NCI-H524 treated with DMSO at 0.1 percent for 48 hours (cell line): Measurements from ENCODE around the gene LARP7.
"Not testable (repeated sequence)": the region's sequence is repeated elsewhere in the genome, so short reads cannot be mapped to it uniquely, and the experiment has no call there.

Experiments used
- DNase-seq: peaks from one replicate; lab custom pipeline; 2025; lab: John Stamatoyannopoulos, UW

Gene LARP7

DNA sequence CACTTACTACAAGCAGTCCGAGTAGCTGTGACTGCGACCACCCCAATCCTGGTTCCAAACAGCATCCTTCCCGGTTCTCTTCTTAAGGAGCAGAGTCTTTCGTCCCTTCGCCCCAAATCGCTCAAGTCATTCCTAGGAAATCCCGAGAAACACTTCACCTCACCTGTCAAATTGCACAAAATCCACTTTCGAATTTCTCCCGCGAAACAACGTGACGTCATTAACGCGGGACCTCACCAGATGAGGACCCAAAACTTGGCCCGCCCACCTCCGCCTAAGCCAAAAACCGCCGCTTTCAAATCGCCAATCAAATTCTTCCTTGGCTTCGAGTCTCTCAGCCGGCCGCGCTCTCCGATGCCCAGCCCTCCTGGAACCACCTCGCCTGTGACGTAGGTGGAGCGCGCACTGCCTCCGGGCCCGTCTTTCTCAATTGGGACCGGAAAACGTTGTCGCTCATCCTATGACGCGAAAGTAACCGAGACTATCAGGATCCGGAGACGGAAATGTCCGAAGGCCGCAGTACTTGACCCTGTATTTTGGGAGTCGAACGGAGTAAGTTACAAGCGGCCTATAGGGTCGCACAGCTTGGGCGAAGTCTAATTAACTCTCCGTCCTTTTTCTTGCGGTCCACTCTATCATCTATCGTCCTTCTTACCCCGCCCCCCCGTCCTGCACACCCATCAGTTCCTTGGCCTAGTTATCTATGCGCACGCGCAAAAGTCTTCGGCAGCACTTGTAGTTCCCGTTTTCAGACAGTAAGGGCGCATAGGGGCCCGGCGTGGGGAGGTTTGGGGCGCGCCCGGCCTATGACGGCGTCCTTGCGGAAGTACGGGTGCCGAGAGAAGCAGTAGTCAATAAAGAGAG, at the start of gene LARP7, which contains the start of gene ZGRF1:
Gene LARP7 (plus strand): TSS at position 456 of the 864 bp plus-strand sequence. CDS start 7,527 bp downstream, outside the sequence.
Gene ZGRF1 (minus strand): TSS at position 222 of the 864 bp plus-strand sequence. CDS start 3,733 bp downstream, outside the sequence.
- DNase-seq, result peak; percentile 70

DNA sequence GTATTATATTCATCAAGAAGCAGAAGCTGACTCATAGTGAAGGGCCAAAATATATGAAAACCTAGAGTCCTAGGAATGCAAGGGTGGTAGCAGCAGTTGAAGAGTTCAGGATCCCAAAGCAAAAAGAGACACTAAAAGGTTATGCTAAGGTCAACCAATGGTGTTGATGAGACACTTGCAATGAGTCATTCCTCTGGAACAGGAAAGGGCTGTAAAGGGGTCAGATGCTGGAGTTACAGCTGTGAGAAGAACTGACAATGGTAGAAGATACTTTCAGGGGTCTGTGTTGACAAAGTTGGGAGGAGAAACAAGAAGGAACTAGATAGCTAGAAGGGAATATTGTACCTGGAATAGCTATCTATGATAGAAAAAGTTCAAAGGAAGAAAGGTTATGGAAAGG, 47.7 kb upstream of the LARP7 start:
- no peak for DNase-seq

DNA sequence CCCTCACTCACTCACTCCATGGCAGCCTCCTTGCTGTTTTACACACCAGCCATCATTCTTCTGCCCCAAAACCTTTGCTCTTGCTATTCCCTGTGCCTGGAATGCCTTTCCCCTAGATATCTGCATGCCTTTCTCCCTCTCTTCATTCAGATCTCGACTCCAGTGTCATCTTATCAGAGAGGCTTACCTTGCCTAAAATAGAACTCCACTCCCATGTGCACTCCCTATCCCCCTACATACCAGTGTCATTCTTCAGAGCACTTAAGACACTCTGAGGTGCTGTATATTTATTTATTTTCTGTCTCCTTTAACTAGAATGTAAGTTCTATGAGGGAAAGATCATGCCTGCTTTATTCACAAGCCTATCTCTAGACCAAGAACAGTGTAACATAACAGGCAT, 45.4 kb upstream of the LARP7 start:
- DNase-seq, result no peak

DNA sequence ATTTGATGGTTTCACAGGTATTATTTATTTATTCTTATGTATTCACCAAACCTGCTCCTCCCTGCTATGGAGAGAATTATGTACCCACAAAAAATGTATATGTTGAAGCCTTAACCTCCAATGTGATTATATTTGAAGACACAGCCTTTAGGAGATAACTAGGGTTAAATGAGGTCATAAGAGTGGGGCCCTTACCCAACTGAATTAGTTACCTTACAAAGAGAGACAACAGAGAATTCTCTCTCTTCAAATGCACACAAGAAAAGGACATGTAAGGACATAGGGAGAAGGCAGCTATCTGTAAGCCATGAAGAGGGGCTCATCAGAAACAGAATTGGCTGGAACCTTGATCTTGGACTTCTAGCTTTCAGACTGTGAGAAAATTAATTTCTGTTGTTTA, 44.2 kb upstream of the LARP7 start:
- no peak for DNase-seq

DNA sequence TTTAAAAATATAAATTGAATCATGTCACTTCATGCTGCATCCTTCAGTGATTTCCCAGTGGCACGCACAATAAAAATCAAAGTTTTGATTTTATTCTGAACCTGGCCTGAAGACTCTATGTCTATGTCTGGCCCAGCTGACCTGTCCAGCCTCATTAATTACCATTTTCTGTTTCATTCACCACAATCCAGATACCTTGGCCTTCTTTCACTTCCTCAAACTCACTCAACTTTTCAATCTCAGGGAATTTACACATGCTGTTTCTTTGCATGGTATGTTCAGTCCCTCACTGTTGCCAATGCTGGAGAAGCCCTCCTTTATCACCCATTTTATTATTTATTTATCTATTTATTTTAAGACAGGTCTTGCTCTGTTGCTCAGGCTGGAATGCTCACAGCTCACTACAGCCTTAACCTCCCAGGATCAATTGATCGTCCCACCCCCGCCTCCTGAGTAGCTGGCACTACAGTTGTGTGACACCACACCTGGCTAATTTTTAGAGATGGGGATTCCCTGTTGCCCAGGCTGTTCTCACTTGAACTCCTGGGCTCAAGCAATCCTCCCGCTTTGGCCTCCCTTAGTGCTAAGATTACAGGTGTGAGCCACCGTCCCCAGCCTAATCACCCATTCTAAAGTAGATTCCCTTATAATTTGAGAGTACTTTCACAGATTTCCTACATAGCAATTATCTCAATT, 43.4 kb upstream of the LARP7 start:
- no peak for DNase-seq

- no peak for DNase-seq
Observed at GRCh38 chr4:112594993-112595392, 42.0 kb upstream of the LARP7 start.

GRCh38 chr4:112604589-112604988, 32.4 kb upstream of the LARP7 start:
- DNase-seq, result no peak

GRCh38 chr4:112612814-112613213, 24.1 kb upstream of the LARP7 start:
- DNase-seq, result not testable (repeated sequence)

- DNase-seq, result no peak
Observed at GRCh38 chr4:112616984-112617383, 20.0 kb upstream of the LARP7 start.

- DNase-seq, result no peak
Observed at GRCh38 chr4:112626228-112626627, 10.7 kb upstream of the LARP7 start.

DNA sequence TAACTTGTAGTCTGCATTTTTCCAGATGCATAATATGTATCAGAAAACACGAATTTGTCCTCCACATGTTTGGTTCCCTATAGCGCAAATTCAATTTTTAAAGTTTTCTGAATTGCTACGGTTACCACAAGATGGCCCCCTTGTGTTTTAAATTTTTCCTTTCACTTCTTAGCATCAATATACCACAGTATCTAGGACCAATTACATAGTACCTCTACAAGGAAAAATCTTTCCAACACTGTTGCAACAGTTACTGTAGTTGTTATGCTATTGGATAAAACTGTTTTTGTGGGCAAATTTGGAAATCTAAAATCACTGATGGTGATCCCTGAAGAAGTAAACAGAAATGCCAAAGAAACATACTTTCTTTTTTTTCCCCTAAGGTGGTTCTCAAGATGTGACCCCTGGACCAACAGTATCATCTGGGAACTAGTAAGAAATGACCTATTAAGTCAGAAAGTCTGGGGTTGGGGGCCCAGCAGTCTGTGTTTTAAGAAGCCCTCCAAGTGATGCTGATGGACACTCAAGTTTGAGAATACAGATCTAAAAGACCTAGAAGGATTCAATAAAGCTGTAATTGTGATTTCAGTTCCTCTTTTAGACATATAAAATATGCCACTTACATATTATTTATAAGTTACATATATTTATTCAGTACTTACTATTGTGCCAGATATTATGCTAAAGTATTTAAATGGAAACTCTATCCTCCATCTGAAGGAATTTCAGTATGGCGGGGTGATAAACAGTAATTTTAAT, 3.3 kb upstream of the LARP7 start:
- peak; percentile 2 for DNase-seq

DNA sequence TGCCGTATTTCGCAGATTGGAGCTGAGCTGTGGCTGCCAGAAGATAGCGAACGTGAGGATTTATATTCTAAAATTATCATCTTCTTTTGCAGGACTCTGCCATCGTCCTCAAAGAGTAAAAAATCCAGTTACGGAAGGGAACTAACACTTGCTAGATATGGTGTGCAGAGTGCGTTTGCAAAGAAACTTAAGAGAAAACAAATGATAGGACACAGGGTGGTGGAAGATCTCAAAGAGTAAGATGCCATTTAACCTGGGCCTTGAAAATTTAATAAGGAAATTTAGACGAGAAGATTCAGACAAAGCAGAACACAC, 566 bp downstream of the LARP7 start:
- no peak for DNase-seq

DNA sequence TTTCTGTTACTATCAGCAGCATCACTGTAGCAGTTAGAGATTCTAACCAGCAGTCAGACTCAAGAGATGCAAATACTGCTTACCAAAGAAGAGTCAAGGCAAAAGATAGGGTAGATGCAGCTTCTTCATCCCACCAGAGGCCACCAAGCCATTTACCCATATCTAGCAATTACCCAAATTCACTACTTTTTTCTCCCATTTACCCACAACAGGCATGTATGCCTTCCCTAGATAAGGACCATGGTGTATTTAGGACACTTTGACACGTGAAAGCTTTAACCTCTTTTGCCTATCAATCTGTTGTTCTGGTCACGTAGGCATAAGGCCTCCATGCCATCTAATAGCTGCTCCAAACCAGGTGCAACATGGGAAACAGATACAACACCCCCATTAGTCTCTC, 5.6 kb downstream of the LARP7 start:
- no peak for DNase-seq

GRCh38 chr4:112644595-112645535, 7.9 kb downstream of the LARP7 start:
- DNase-seq, result not testable (repeated sequence)

- DNase-seq, result no peak
Observed at GRCh38 chr4:112645541-112646329, 8.8 kb downstream of the LARP7 start.

DNA sequence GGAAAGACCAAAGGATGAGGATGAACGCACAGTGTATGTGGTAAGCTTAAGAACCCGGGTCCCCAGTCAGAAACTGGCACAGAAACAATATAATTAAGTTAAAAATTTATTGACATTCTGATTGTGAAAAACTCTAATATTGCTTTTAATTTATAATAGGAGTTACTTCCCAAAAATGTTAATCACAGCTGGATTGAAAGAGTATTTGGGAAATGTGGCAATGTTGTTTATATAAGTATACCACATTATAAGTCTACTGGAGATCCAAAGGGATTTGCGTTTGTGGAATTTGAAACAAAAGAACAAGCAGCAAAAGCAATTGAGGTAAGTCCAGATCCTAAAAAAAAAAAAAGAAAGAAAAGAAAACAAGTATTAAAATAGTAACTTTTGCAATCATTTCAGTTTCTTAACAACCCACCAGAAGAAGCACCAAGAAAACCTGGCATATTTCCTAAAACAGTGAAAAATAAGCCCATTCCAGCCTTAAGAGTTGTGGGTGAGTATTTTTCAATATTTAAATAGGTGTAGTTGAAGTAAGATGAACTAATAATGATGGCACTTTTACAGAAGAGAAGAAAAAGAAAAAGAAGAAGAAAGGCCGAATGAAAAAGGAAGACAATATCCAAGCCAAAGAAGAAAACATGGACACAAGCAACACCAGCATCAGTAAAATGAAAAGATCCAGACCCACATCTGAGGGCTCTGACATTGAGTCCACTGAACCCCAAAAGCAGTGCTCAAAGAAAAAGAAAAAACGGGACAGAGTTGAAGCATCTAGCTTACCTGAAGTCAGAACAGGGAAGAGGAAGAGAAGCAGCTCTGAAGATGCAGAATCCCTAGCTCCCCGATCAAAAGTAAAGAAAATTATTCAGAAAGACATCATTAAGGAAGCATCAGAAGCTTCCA, 9.9 kb downstream of the LARP7 start:
- DNase-seq, result no peak

GRCh38 chr4:112647785-112648184, 10.8 kb downstream of the LARP7 start:
- DNase-seq, result no peak

GRCh38 chr4:112648263-112649054, 11.5 kb downstream of the LARP7 start:
- DNase-seq, result no peak

DNA sequence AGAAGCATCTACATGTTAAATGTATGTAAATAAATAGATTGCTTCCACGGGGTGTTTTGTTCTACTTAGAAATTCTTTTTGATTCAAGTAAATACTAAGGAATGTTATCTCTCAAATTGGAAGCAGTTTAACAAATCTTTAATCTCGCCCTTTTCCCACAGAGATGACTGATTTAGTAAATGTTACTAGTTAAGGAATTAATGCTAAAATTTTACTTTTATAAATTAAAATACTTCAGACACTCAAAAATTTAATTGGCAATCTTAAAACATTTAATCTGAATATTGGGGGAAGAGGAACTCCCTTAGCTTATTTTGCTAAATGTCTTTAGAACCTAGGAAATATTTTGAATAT, 12.1 kb downstream of the LARP7 start:
- DNase-seq, result no peak
